HG02884 (cell line): ENCODE measurements around the gene TDRD9.

Experiments
- ATAC-seq: cut with Tn5 transposase; IDR thresholded peaks from one replicate; pipeline ENCODE4 v1.9.1; 2021; ENCODE audit warnings: mild to moderate bottlenecking, moderate library complexity; ENCODE audit not compliant: unreplicated experiment

Gene TDRD9

DNA sequence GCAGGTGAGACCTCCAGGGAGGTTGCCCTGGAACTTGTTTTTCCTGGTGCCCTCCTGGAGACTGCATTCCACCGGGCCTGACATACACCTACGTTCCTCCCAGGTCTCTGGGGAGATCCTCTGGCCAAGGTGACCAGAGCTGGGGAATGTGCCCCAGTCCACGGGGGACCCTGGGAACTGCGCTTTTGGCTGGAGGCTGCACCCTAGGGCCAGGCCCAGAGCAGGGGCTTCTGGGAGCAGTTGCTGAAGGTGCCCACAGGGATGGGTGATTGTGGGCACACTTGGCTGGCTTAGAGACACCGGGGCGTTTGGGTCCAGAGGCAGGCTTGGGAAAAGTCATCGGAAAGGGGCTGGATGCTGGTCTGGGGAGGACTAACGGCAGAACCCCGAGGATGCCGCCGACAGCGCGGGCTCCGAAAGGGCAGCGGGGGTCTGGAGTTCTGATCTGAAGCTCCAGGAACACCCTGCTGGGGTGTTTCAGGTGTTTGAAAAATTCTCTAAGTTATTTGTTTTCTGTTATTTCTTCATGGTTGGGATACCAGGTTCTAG is 36.5 kb upstream of the TDRD9 start:
- no peak for ATAC-seq

DNA sequence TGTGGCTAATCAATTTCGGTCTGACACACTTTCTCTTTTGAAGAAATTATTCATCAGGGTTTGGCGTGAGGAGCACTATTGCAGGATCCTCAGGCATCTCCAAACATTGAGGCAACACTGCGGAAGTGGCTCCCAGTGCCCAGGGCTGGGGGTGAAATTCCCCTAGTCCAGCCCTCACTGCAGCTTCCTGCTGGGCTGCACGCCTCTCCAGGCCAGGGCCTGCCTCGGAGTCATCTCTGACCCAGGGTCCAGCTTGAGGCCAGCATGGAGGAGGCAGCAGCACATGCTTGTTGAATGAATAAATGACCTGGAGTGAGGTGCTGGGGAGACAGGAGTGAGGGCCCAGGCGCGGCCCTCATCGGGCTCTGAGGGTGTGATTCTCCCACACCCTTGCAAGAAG is 36.0 kb upstream of the TDRD9 start:
- no peak for ATAC-seq

DNA sequence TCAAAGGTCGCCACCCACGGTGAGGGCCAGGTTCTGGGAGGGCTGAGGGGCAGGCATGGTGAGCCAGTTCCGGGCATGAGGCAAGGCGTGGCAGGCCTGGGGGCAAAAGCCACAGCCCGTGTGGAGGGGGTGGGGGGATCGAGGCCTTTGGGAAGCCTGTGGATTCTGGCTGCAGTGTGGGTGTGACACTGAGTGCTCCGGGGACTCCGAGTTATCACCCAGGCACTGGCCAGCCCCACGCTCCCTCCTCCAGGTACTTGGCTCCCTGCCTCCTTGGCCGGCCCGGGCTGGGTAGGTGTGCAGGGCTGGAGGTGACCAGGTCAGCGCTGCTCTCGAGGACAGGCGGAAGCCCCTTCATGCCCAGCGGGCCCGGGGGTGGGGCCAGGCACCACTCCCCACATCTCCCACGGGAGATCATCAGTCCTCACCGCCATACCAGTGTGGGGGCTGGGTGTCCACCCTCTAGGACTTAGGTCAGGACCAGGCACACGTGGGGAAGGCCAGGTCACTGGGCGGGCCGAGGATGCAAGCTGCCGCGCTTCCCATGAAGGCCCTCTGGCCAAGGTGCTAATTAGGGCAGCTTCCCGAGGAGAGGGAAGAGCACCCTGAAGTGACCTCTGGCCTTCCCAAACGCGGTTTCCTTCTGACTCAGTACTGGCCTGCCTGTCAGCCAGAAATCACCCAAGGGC is 34.1 kb upstream of the TDRD9 start:
- ATAC-seq, result no peak

DNA sequence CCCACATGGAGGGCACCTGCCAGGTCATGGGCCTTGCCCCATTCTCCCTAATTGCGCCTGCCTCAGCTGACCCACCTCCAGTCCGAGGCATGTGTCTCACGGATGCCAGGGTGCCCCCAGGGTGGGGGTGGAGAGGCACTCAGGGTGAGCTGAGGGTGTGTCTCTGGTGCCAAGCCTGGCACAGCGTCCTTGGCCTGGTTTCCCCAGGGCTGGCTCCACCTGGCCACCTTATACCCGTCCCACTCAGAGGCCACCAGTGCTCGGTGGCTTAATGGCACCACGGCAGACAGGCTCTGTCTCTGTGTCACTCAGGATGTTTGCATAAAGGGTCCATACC is 33.6 kb upstream of the TDRD9 start:
- ATAC-seq, result no peak

GRCh38 chr14:103896578-103896977 is 31.7 kb upstream of the TDRD9 start:
- ATAC-seq, result no peak

- ATAC-seq, result no peak
These were observed 30.9 kb upstream of the TDRD9 start for GRCh38 chr14:103897075-103897947.

DNA sequence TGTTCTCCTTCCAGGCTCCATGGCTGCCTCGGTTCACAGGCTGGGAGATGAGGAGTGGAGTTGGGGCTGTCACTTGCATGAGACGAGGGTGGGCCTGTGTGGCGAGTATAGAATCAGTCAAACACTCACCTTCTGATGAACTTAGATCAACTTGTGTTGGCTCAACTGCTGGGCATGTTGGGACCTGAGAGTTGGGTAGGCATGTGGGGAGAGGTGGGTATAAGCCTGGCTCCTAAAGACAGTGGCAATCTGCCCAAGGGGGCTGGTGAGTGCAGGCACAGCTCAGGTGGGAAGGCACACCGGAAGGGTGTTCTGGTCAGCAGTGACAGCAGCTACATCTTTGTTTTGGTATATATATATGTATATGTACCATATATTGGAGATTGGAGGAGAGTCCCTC is 30.1 kb upstream of the TDRD9 start:
- no peak for ATAC-seq

DNA sequence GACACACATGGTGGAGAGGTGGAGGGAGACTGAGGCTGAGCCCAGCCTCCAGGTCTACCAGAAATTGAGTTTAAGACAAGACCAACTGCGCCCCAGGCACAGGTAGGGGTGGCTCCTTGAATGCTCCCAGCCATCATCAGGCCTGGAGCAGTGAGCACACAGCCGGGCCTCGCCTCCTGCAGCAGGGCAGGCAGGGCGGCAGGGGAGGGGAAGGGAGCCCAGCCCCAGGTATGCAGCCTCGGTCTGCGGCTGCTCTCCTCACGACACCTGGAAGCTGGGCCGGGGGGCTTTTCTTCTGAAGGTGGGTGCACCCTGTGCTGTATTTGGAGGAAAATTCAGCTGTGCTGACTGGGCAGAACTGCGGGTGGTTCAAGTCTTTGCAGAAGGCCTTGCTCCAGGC is 29.5 kb upstream of the TDRD9 start:
- ATAC-seq, result no peak

GRCh38 chr14:103899316-103899715 is 28.9 kb upstream of the TDRD9 start:
- no peak for ATAC-seq

DNA sequence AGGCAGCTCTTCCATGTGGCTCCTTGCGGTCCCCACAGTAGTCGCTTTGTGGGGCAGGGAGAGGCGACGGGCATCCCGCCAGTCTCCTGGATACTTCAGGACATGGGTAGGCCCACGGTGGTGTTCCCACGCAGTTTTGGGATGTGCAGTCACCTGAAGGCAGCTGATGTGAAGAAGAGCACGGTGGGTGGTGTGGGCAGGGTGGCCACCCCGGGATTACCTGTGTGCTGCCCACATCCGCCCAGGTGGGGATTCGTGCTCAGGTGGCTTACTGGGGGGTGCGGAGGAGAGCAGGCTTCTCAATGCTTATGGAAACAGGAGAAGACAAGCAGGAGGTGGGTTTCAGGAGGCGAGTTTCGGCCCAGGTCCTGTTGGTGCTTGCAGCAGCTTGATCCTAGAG is 28.4 kb upstream of the TDRD9 start:
- no peak for ATAC-seq

- ATAC-seq, result no peak
These were observed 23.7 kb upstream of the TDRD9 start for GRCh38 chr14:103904493-103905107.

GRCh38 chr14:103905842-103906456 is 22.3 kb upstream of the TDRD9 start:
- no peak for ATAC-seq

- no peak for ATAC-seq
These were observed 19.7 kb upstream of the TDRD9 start for GRCh38 chr14:103908580-103908979.

GRCh38 chr14:103909531-103910261 is 18.6 kb upstream of the TDRD9 start:
- ATAC-seq, result no peak

- no peak for ATAC-seq
These were observed 17.9 kb upstream of the TDRD9 start for GRCh38 chr14:103910262-103910935.

DNA sequence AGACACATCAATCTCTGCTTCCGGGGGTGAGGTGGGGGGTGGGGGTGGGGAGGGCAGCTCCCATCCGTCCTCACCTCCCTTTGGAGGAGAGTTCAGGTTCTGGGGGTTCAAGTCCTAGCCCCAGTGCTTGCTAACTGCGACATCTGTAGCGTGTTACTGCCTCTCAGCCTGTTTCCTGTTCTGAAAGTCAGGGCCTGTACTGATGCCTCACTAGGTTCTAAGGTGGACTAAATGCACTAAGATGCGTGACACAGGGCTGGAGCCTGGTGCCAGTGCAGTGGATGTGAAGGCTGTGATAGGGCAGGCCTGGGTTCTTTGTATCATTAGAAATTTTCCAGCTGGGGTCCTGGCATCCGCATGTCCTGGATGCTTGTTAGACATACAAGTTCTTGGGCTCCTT is 17.3 kb upstream of the TDRD9 start:
- ATAC-seq, result no peak

GRCh38 chr14:103915616-103916015 is 12.6 kb upstream of the TDRD9 start:
- no peak for ATAC-seq

- no peak for ATAC-seq
These were observed 11.5 kb upstream of the TDRD9 start for GRCh38 chr14:103916636-103917262.

- peak; percentile 95 for ATAC-seq
These were observed 7.0 kb upstream of the TDRD9 start for GRCh38 chr14:103920981-103921854.
